Measurements from ENCODE around the gene MGP.

Gene MGP

GRCh38 chr12:14910090-14910915 is 24.6 kb upstream of the MGP start:
- TF ChIP-seq POLR2A (IDR thresholded peaks at IDR 0.05; ENCODE audit: extremely low read depth, insufficient read length), result no peak
- no peak for TF ChIP-seq CTCF (IDR thresholded peaks at IDR 0.05; ENCODE audit: low read depth, low read length)
- TF ChIP-seq MYC (IDR thresholded peaks at IDR 0.05; ENCODE audit: low read depth, low read length), result no peak
- TF ChIP-seq MAX (IDR thresholded peaks at IDR 0.05; ENCODE audit: low read depth, low read length), result no peak
- H3K4me3 ChIP-seq (ENCODE audit: low read depth, low read length), result no peak overlapping the region
- peak; percentile 44 for DNase-seq (ENCODE audit: low read depth)

- H3K4me3 ChIP-seq (ENCODE audit: low read depth, low read length), result no peak overlapping the region
- DNase-seq (ENCODE audit: low read depth), result peak; percentile 13
- TF ChIP-seq POLR2A (IDR thresholded peaks at IDR 0.05; ENCODE audit: extremely low read depth, insufficient read length), result no peak
- no peak for TF ChIP-seq CTCF (IDR thresholded peaks at IDR 0.05; ENCODE audit: low read depth, low read length)
- no peak for TF ChIP-seq MYC (IDR thresholded peaks at IDR 0.05; ENCODE audit: low read depth, low read length)
- no peak for TF ChIP-seq MAX (IDR thresholded peaks at IDR 0.05; ENCODE audit: low read depth, low read length)
These were observed 22.3 kb upstream of the MGP start for GRCh38 chr12:14907953-14908352.

- no peak for DNase-seq (ENCODE audit: low read depth)
- TF ChIP-seq MYC (IDR thresholded peaks at IDR 0.05; ENCODE audit: low read depth, low read length) (no peak), MAX (IDR thresholded peaks at IDR 0.05; ENCODE audit: low read depth, low read length) (no peak), POLR2A (IDR thresholded peaks at IDR 0.05; ENCODE audit: extremely low read depth, insufficient read length) (no peak), CTCF (IDR thresholded peaks at IDR 0.05; ENCODE audit: low read depth, low read length) (no peak)
- no peak overlapping the region for H3K4me3 ChIP-seq (ENCODE audit: low read depth, low read length)
These were observed 20.5 kb upstream of the MGP start for GRCh38 chr12:14906114-14906513.

GRCh38 chr12:14905269-14906004 is 19.8 kb upstream of the MGP start:
- no peak for DNase-seq (ENCODE audit: low read depth)
- no peak overlapping the region for H3K4me3 ChIP-seq (ENCODE audit: low read depth, low read length)
- TF ChIP-seq MYC (IDR thresholded peaks at IDR 0.05; ENCODE audit: low read depth, low read length), result no peak
- no peak for TF ChIP-seq POLR2A (IDR thresholded peaks at IDR 0.05; ENCODE audit: extremely low read depth, insufficient read length)

- TF ChIP-seq MAX (IDR thresholded peaks at IDR 0.05; ENCODE audit: low read depth, low read length) (no peak), MYC (IDR thresholded peaks at IDR 0.05; ENCODE audit: low read depth, low read length) (no peak), CTCF (IDR thresholded peaks at IDR 0.05; ENCODE audit: low read depth, low read length) (no peak), POLR2A (IDR thresholded peaks at IDR 0.05; ENCODE audit: extremely low read depth, insufficient read length) (no peak)
- no peak overlapping the region for H3K4me3 ChIP-seq (ENCODE audit: low read depth, low read length)
- no peak for DNase-seq (ENCODE audit: low read depth)
These were observed 19.2 kb upstream of the MGP start for GRCh38 chr12:14904854-14905253.
